ENCODE data around the gene NATD1. TPM values are rescaled to one million over a fixed set of nuclear protein-coding genes. Genes with fewer than 3 reads are reported as not detected.

Gene NATD1
- total and polyA plus RNA-seq, 2 of the 8 experiments (the other 6 are each of a cell fraction or from before 2014, with no cell fraction given), result 5.4 to 8.4 TPM

DNA sequence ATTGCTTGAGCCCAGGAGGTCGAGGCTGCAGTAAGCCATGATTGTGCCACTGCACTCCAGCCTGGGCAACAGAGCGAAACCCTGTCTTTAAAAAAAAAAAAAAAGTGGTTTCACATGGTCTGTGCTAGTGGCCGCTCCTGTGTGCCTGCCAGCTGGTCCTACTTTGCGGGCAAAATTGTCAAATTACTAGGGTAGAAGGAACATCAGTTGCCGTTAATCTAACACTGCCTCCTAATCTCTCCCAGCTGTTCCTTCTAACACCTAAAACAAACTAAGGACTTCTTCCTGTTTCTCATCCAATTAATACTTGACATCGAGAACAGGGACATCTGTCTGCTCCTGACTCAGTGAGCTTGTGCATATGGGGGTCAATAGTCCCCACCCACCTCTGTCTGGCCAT, 63.1 kb downstream of the NATD1 start:
- POLR2A ChIA-PET (ENCODE audit: partially characterized antibody), result interaction anchor here (0.6 to 1.1 kb wide), 6 partner anchors 9 to 138 kb away, joined by 3 to 4 read pairs (median 3); no protein-coding TSS in a partner anchor
- no peak overlapping the region for H3K27ac ChIP-seq (ENCODE audit: low read depth, low read length)
- no peak overlapping the region for H3K9ac ChIP-seq (replicated peaks in 1 of 4; ENCODE audit: extremely low read depth in 1 of 4, low read depth in 3 of 4, low read length in 3 of 4)
- no peaks in the 10 kb centered on the region for H4K20me1 ChIP-seq (replicated peaks in 1 of 2; ENCODE audit: control insufficient read depth in 1 of 2, insufficient read depth in 2 of 2, low read length in 2 of 2)
- no peak overlapping the region for H3K56ac ChIP-seq (replicated peaks; ENCODE audit: insufficient read length, low read depth, low read length)
- CTCF ChIA-PET (ENCODE audit: partially characterized antibody), result interaction anchor here (0.7 to 2.1 kb wide), 5 partner anchors 9 to 147 kb away, joined by 3 to 6 read pairs (median 4); no protein-coding TSS in a partner anchor
- no peak overlapping the region for H2BK20ac ChIP-seq (ENCODE audit: low read length)
- H2BK12ac ChIP-seq (ENCODE audit: low read depth, low read length), result no peak overlapping the region
- no peak overlapping the region for H3K14ac ChIP-seq (ENCODE audit: insufficient read length)
- H2BK120ac ChIP-seq (replicated peaks; ENCODE audit: low read depth, low read length), result no peak overlapping the region
- H3K18ac ChIP-seq (ENCODE audit: extremely low read depth, low read length), result no peak overlapping the region
- H2AK5ac ChIP-seq (ENCODE audit: low read depth, low read length), result no peak overlapping the region
- H2BK15ac ChIP-seq (ENCODE audit: low read length), result no peak overlapping the region
- no peak overlapping the region for H3K4me2 ChIP-seq (ENCODE audit: insufficient read depth in 1 of 2, low read depth in 2 of 2, low read length in 2 of 2)
- peaks cover 0 to 3% (median 0%) of the 10 kb centered on the region in 4 experiments; a peak in 1 of 7 replicates for H3K4me1 ChIP-seq (replicated peaks in 1 of 4; ENCODE audit: control insufficient read depth in 3 of 4, insufficient read depth in 4 of 4, low read length in 3 of 4)
- H3K79me2 ChIP-seq (ENCODE audit: control insufficient read depth in 1 of 2, insufficient read depth in 2 of 2, low read length in 2 of 2), result no peaks in the 10 kb centered on the region
- H3K36me3 ChIP-seq (ENCODE audit: control insufficient read depth in 2 of 4, insufficient read depth in 4 of 4, low read length in 3 of 4), result peaks cover 0 to 3% (median 1%) of the 10 kb centered on the region in 4 experiments; a peak in 2 of 8 replicates
- H2BK5ac ChIP-seq (ENCODE audit: low read depth, low read length), result no peak overlapping the region
- no peak overlapping the region for H4K5ac ChIP-seq (ENCODE audit: insufficient read length, low read depth, low read length)
- DNase-seq (ENCODE audit: low read depth in 1 of 2, low spot score in 2 of 2) (no peak), FAIRE-seq (no peak)
- H3K4me3 ChIP-seq (ENCODE audit: extremely low read depth in 1 of 4, insufficient read depth in 2 of 4, low read depth in 3 of 4, low read length in 4 of 4), result no peak overlapping the region
- H3K27me3 ChIP-seq (replicated peaks in 1 of 4; ENCODE audit: control insufficient read depth in 3 of 4, extremely low read depth in 1 of 4, insufficient read depth in 3 of 4, low read length in 3 of 4), result no peaks in the 10 kb centered on the region
- no peaks in the 10 kb centered on the region for H3K23me2 ChIP-seq (ENCODE audit: low read depth, low read length)
- no peak overlapping the region for H3K23ac ChIP-seq (ENCODE audit: insufficient read length)
- H2AFZ ChIP-seq (ENCODE audit: low read length), result no peak overlapping the region
- H3K4ac ChIP-seq (replicated peaks; ENCODE audit: insufficient read length, low read depth, low read length), result no peak overlapping the region
- H3K79me1 ChIP-seq (ENCODE audit: low read depth, low read length), result no peaks in the 10 kb centered on the region
- 100% methylated on average over 5 of the region's 6 CpGs; no CpG with 5 or more reads in 1 of the 2 experiments for WGBS, 2 experiments (ENCODE audit: extremely low coverage in 1 of 2, insufficient coverage in 1 of 2, insufficient read length in 1 of 2, insufficient replicate concordance in 2 of 2, low coverage in 1 of 2, low lambda C conversion rate in 2 of 2, missing lambda C conversion rate in 1 of 2)
- H3K9me3 ChIP-seq (ENCODE audit: insufficient read depth in 2 of 2, low read depth in 1 of 2, low read length in 1 of 2), result no peaks in the 10 kb centered on the region
- H4K8ac ChIP-seq (ENCODE audit: extremely low read depth, insufficient read depth, low read length), result no peak overlapping the region
- no peak overlapping the region for H4K91ac ChIP-seq (replicated peaks; ENCODE audit: insufficient read length, low read length)
- TF ChIP-seq TEAD4 (IDR thresholded peaks at IDR 0.05; ENCODE audit: low read depth, low read length), result no peak
- no peak for TF ChIP-seq TAF7 (optimal IDR thresholded peaks at IDR 0.05; ENCODE audit: borderline replicate concordance, low read depth, low read length)
- no peak for TF ChIP-seq YY1 (IDR thresholded peaks at IDR 0.05; ENCODE audit: low read depth, low read length)
- no peak for TF ChIP-seq CBX8 (IDR thresholded peaks at IDR 0.05; ENCODE audit: borderline replicate concordance, low read depth, low read length)
- no peak for TF ChIP-seq NRF1 (IDR thresholded peaks at IDR 0.05; ENCODE audit: low read depth, low read length)
- TF ChIP-seq EGR1 (IDR thresholded peaks at IDR 0.05; ENCODE audit: borderline replicate concordance, low read depth, low read length), result no peak
- TF ChIP-seq, protein P1, sequence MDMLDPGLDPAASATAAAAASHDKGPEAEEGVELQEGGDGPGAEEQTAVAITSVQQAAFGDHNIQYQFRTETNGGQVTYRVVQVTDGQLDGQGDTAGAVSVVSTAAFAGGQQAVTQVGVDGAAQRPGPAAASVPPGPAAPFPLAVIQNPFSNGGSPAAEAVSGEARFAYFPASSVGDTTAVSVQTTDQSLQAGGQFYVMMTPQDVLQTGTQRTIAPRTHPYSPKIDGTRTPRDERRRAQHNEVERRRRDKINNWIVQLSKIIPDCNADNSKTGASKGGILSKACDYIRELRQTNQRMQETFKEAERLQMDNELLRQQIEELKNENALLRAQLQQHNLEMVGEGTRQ (IDR thresholded peaks at IDR 0.05; ENCODE audit: low read length), result no peak
- TF ChIP-seq, protein P2, sequence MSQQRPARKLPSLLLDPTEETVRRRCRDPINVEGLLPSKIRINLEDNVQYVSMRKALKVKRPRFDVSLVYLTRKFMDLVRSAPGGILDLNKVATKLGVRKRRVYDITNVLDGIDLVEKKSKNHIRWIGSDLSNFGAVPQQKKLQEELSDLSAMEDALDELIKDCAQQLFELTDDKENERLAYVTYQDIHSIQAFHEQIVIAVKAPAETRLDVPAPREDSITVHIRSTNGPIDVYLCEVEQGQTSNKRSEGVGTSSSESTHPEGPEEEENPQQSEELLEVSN (IDR thresholded peaks at IDR 0.05), result no peak
- TF ChIP-seq SIN3A (conservative IDR thresholded peaks at IDR 0.05 in 1 of 2, IDR thresholded peaks at IDR 0.05 in 1 of 2; ENCODE audit: low read depth in 1 of 2, low read length in 2 of 2), result no peak
- TF ChIP-seq KDM5A (IDR thresholded peaks at IDR 0.05; ENCODE audit: low read length), result no peak
- no peak for TF ChIP-seq SP4 (IDR thresholded peaks at IDR 0.05; ENCODE audit: low read length)
- TF ChIP-seq SUZ12 (IDR thresholded peaks at IDR 0.05; ENCODE audit: low read length), result no peak
